AG10803 (cell line): Measurements from ENCODE around the gene RMDN2.
A peak's percentile ranks its signal among the peaks of the same experiment; 100 is the strongest.

Experiments used
- DNase-seq: peaks from one replicate; pipeline ENCODE4 v3.0.0; 2010; ENCODE audit warnings: low read depth
- H3K4me3 ChIP-seq: 2 replicates; pipeline ENCODE4 v1.5.1; 2011; ENCODE audit warnings: mild to moderate bottlenecking, low read length, control low read depth
- CTCF ChIP-seq: conservative IDR thresholded peaks from 2 replicates; pipeline ENCODE4 v1.5.1; 2011; ENCODE audit warnings: mild to moderate bottlenecking, low read length, control low read depth, inconsistent platforms

RMDN2 gene

GRCh38 chr2:37966326-37966725, 41.2 kb downstream of the RMDN2 start:
- H3K4me3 ChIP-seq, result no peak overlapping the region
- DNase-seq, result no peak
- TF ChIP-seq CTCF, result no peak

GRCh38 chr2:37969731-37970130, 44.6 kb downstream of the RMDN2 start:
- TF ChIP-seq CTCF, result no peak
- no peak for DNase-seq
- no peak overlapping the region for H3K4me3 ChIP-seq

- no peak for TF ChIP-seq CTCF
- DNase-seq, result no peak
- no peak overlapping the region for H3K4me3 ChIP-seq
These were observed 46.9 kb downstream of the RMDN2 start for GRCh38 chr2:37971971-37972370.

- DNase-seq, result no peak
- no peak overlapping the region for H3K4me3 ChIP-seq
- TF ChIP-seq CTCF, result no peak
These were observed 48.7 kb downstream of the RMDN2 start for GRCh38 chr2:37973615-37974353.

GRCh38 chr2:37975808-37976207, 50.7 kb downstream of the RMDN2 start:
- H3K4me3 ChIP-seq, result no peak overlapping the region
- DNase-seq, result no peak
- no peak for TF ChIP-seq CTCF

GRCh38 chr2:37976411-37976810, 51.3 kb downstream of the RMDN2 start:
- no peak overlapping the region for H3K4me3 ChIP-seq
- TF ChIP-seq CTCF, result no peak
- DNase-seq, result no peak

GRCh38 chr2:37982147-37982582, 57.1 kb downstream of the RMDN2 start:
- peak; percentile 87 for TF ChIP-seq CTCF
- no peak overlapping the region for H3K4me3 ChIP-seq
- peak; percentile 67 for DNase-seq
